Measurements from ENCODE around the gene MYL6B. TPM values are rescaled to one million over a fixed set of nuclear protein-coding genes. Genes with fewer than 3 reads are reported as not detected.

The MYL6B gene
- total and polyA plus RNA-seq, 2 donors (not counting 3 experiments of a cell fraction or from before 2014, with no cell fraction given) = 135 to 185 TPM

DNA sequence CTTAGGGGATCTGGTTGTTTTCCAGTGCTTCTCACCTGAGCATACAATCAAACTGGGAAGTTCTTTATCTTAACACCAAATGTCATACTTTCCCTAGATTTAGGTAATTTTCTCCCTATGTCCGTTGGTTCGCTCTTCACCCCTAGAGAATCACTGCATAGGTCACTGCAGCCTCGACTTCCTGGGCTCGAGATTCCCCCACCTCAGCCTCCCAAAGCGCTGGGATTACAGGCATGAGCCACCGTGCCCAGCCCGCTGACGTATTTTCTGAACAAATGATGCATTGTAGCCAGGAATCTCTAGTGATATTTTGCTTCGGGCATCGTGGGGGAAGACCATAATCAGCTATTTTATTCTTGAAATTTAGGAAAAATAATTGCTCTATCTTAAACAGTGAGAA lies 37.1 kb upstream of the MYL6B start:
- Histone ChIP-seq H2AFZ (ENCODE audit: low read depth, low read length) (peak overlapping the region; percentile 20), H3K27me3 (ENCODE audit: control insufficient read depth in 2 of 2, insufficient read depth in 2 of 2, low read length in 2 of 2) (no peaks in the 10 kb centered on the region), H3K9me3 (replicated peaks; ENCODE audit: control insufficient read depth, insufficient read depth, low read length) (no peaks in the 10 kb centered on the region), H3K79me2 (ENCODE audit: control insufficient read depth, insufficient read depth, low read length) (peaks cover 20% of the 10 kb centered on the region), H3K4me3 (replicated peaks in 1 of 3; ENCODE audit: insufficient read depth in 1 of 3, low read depth in 1 of 3, low read length in 3 of 3) (peak overlapping the region; percentile 44 to 98 (median 70)), H3K4me1 (ENCODE audit: control insufficient read depth, extremely low read depth, insufficient read depth, low read length) (peaks cover 24% of the 10 kb centered on the region), H3K9me1 (replicated peaks; ENCODE audit: control insufficient read depth, extremely low read depth, insufficient read depth, low read length) (no peaks in the 10 kb centered on the region), H3K36me3 (ENCODE audit: control insufficient read depth in 2 of 2, extremely low read depth in 1 of 2, insufficient read depth in 2 of 2, low read length in 2 of 2) (peaks cover 10 to 12% of the 10 kb centered on the region in 2 experiments), H3K27ac (ENCODE audit: insufficient read depth, low read depth, low read length) (peak overlapping the region; percentile 86), H3K9ac (replicated peaks; ENCODE audit: extremely low read depth, insufficient read depth, low read length) (peak overlapping the region; percentile 95), H4K20me1 (replicated peaks; ENCODE audit: control insufficient read depth, extremely low read depth, insufficient read depth, low read length) (no peaks in the 10 kb centered on the region), H3K4me2 (ENCODE audit: insufficient read depth, low read length) (peak overlapping the region; percentile 66)
- ChIA-PET POLR2A (interaction anchor here (0.8 to 4.0 kb wide), 2 partner anchors 11 to 386 kb away, joined by 3 to 37 read pairs; partner anchors contain the start of genes CD63 and PA2G4), CTCF (interaction anchor here (1.0 to 11.9 kb wide), 4 partner anchors 11 to 73 kb away, joined by 3 to 236 read pairs (median 8); partner anchors contain the start of genes PA2G4 and SMARCC2)
- no peak for FAIRE-seq
- no peak for TF ChIP-seq CTCF (IDR thresholded peaks at IDR 0.05; ENCODE audit: extremely low read depth in 1 of 2, insufficient read depth in 1 of 2, low read depth in 1 of 2, low read length in 2 of 2)
- no peak for TF ChIP-seq POLR2A (IDR thresholded peaks at IDR 0.05; ENCODE audit: low read depth, low read length)
- no peak for TF ChIP-seq FOS (IDR thresholded peaks at IDR 0.05; ENCODE audit: borderline replicate concordance, insufficient read depth, low read length)
- no peak for TF ChIP-seq MYC (IDR thresholded peaks at IDR 0.05; ENCODE audit: low read depth, low read length)
- TF ChIP-seq GATA2 (IDR thresholded peaks at IDR 0.05; ENCODE audit: insufficient read depth, insufficient read length, low read depth, low read length) = no peak
- no peak for TF ChIP-seq EZH2 (IDR thresholded peaks at IDR 0.05; ENCODE audit: borderline replicate concordance, low read depth, low read length, severe bottlenecking)
- no peak for TF ChIP-seq MAX (IDR thresholded peaks at IDR 0.05; ENCODE audit: insufficient read depth, insufficient read length)
- no peak for TF ChIP-seq JUN (IDR thresholded peaks at IDR 0.05; ENCODE audit: borderline replicate concordance, insufficient read depth, insufficient read length, low read depth)
- TF ChIP-seq POLR2AphosphoS5 (IDR thresholded peaks at IDR 0.05; ENCODE audit: insufficient read depth, low read depth, low read length) = no peak
- intact Hi-C loops (cut with micrococcal nuclease) = no loop called here
- dilution Hi-C loops (cut with MboI; ENCODE audit: extremely low pct_ligation_motif_present, low sequenced_read_pairs) = no loop called here
- DNase-seq (ENCODE audit: low read depth, low spot score) = peak; percentile 8
- BruUV-seq (replicated peaks) = no TSS peak
